Measurements from ENCODE around the gene LYPD6B.

The LYPD6B gene

DNA sequence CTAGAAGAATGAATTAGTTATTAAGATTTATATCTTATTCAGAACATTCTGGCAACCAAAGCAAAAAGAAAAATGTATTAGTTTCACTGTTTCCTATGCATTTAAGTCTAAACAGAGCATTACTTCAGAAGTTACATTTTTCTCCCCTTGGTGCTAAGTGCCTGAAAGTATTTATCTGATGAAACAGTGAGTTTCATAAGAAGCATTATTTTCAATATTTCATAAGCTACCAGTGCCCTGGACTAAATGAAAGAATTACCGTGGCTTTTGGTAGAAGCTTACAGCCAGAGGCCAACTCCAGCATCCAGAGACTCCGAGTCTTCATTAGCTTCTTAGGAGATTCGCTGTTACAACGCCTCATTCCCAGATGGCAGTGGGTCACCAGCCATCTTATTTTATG is 97.6 kb downstream of the LYPD6B start:
- Histone ChIP-seq H4K20me1 (ENCODE audit: insufficient read depth, low read length) (no peaks in the 10 kb centered on the region), H3F3A (ENCODE audit: insufficient read depth, low read length) (no peaks in the 10 kb centered on the region), H3K9ac (ENCODE audit: low read length) (no peak overlapping the region), H3K27me3 (ENCODE audit: insufficient read depth, low read length) (no peaks in the 10 kb centered on the region), H3K27ac (ENCODE audit: low read depth, low read length, poor library complexity, severe bottlenecking) (no peak overlapping the region), H3K9me3 (ENCODE audit: low read length) (no peaks in the 10 kb centered on the region), H3K9me2 (ENCODE audit: low read depth, low read length) (no peaks in the 10 kb centered on the region), H2AFZ (ENCODE audit: low read length) (no peak overlapping the region), H3K79me2 (ENCODE audit: insufficient read depth, low read length) (no peaks in the 10 kb centered on the region), H3K4me2 (ENCODE audit: low read length) (no peak overlapping the region), H3K36me3 (ENCODE audit: insufficient read depth, low read length) (no peaks in the 10 kb centered on the region), H3K4me1 (ENCODE audit: insufficient read depth, low read length, severe bottlenecking) (no peaks in the 10 kb centered on the region), H3K4me3 (ENCODE audit: low read depth, low read length, poor library complexity, severe bottlenecking) (no peak overlapping the region)
- TF ChIP-seq, protein P1, sequence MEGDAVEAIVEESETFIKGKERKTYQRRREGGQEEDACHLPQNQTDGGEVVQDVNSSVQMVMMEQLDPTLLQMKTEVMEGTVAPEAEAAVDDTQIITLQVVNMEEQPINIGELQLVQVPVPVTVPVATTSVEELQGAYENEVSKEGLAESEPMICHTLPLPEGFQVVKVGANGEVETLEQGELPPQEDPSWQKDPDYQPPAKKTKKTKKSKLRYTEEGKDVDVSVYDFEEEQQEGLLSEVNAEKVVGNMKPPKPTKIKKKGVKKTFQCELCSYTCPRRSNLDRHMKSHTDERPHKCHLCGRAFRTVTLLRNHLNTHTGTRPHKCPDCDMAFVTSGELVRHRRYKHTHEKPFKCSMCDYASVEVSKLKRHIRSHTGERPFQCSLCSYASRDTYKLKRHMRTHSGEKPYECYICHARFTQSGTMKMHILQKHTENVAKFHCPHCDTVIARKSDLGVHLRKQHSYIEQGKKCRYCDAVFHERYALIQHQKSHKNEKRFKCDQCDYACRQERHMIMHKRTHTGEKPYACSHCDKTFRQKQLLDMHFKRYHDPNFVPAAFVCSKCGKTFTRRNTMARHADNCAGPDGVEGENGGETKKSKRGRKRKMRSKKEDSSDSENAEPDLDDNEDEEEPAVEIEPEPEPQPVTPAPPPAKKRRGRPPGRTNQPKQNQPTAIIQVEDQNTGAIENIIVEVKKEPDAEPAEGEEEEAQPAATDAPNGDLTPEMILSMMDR (IDR thresholded peaks at IDR 0.05; ENCODE audit: low read length): no peak
- TF ChIP-seq EZH2 (IDR thresholded peaks at IDR 0.05; ENCODE audit: borderline replicate concordance, low read length): no peak

DNA sequence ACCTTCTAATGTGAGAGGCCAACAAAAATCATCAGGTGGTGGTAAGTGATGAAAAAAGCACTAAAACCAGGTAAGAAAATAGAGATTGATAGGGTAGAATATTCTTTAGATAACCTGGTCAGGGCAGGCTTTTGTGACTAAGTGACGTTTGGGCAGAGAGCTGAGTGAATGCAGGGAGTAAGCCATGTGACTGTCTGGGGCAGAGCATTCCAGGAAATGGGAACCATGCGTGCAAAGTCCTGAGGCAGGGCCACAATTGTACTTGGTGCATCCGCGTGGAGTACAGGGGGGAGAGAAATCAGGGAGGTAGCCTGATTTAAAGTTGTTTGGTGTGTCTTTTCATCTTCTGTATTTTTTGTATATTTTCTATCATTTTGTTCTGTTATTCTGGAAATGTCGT is 102.5 kb downstream of the LYPD6B start:
- Histone ChIP-seq H3K4me2 (ENCODE audit: low read length) (no peak overlapping the region), H2AFZ (ENCODE audit: low read length) (no peak overlapping the region), H3K4me3 (ENCODE audit: low read depth, low read length, poor library complexity, severe bottlenecking) (no peak overlapping the region), H4K20me1 (ENCODE audit: insufficient read depth, low read length) (no peaks in the 10 kb centered on the region), H3K27me3 (ENCODE audit: insufficient read depth, low read length) (no peaks in the 10 kb centered on the region), H3K27ac (ENCODE audit: low read depth, low read length, poor library complexity, severe bottlenecking) (no peak overlapping the region), H3K36me3 (ENCODE audit: insufficient read depth, low read length) (no peaks in the 10 kb centered on the region), H3K9me3 (ENCODE audit: low read length) (no peaks in the 10 kb centered on the region), H3K9me2 (ENCODE audit: low read depth, low read length) (no peaks in the 10 kb centered on the region), H3K79me2 (ENCODE audit: insufficient read depth, low read length) (no peaks in the 10 kb centered on the region), H3K4me1 (ENCODE audit: insufficient read depth, low read length, severe bottlenecking) (no peaks in the 10 kb centered on the region), H3K9ac (ENCODE audit: low read length) (no peak overlapping the region), H3F3A (ENCODE audit: insufficient read depth, low read length) (no peaks in the 10 kb centered on the region)
- TF ChIP-seq EZH2 (IDR thresholded peaks at IDR 0.05; ENCODE audit: borderline replicate concordance, low read length): no peak
- TF ChIP-seq, protein P1 (IDR thresholded peaks at IDR 0.05; ENCODE audit: low read length): no peak

DNA sequence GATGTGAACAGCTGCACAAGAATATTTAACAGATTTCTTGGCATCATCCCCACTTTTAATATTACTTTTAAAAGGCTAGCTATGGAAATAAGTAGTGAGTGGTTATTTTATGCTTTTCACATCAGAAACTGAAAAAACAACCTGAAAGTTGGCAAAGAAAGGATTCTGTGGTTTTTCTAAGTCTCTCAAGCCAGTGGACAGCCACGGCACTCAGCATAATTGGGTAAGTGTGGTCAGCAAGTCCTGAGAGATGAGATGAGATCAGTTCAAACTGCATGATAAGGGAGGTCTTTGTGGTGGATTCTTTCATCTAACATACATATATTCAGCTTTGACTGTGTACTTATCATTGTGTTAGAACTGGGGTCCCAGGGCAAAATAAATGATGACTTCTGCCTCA is 105.2 kb downstream of the LYPD6B start:
- Histone ChIP-seq H3K9me2 (ENCODE audit: low read depth, low read length) (no peaks in the 10 kb centered on the region), H3K4me2 (ENCODE audit: low read length) (no peak overlapping the region), H4K20me1 (ENCODE audit: insufficient read depth, low read length) (no peaks in the 10 kb centered on the region), H3K27me3 (ENCODE audit: insufficient read depth, low read length) (no peaks in the 10 kb centered on the region), H3F3A (ENCODE audit: insufficient read depth, low read length) (no peaks in the 10 kb centered on the region), H3K27ac (ENCODE audit: low read depth, low read length, poor library complexity, severe bottlenecking) (no peak overlapping the region), H3K4me1 (ENCODE audit: insufficient read depth, low read length, severe bottlenecking) (no peaks in the 10 kb centered on the region), H3K9me3 (ENCODE audit: low read length) (no peaks in the 10 kb centered on the region), H3K36me3 (ENCODE audit: insufficient read depth, low read length) (no peaks in the 10 kb centered on the region), H3K79me2 (ENCODE audit: insufficient read depth, low read length) (no peaks in the 10 kb centered on the region), H2AFZ (ENCODE audit: low read length) (no peak overlapping the region), H3K9ac (ENCODE audit: low read length) (no peak overlapping the region), H3K4me3 (ENCODE audit: low read depth, low read length, poor library complexity, severe bottlenecking) (no peak overlapping the region)
- no peak for TF ChIP-seq EZH2 (IDR thresholded peaks at IDR 0.05; ENCODE audit: borderline replicate concordance, low read length)
- TF ChIP-seq, protein P1 (IDR thresholded peaks at IDR 0.05; ENCODE audit: low read length): no peak

Data from OCI-LY1 (cell line).